Left hindlimb (tissue), 1 donor: ENCODE data around the gene C19orf73.
A peak's percentile ranks its signal among the peaks of the same experiment; 100 is the strongest.

ENCODE experiments used
- DNase-seq: peaks from one replicate; pipeline ENCODE4 v3.0.0-alpha.2; 2018

C19orf73 gene

GRCh38 chr19:49120868-49121267 is 1.9 kb upstream of the C19orf73 start:
- DNase-seq = no peak

DNA sequence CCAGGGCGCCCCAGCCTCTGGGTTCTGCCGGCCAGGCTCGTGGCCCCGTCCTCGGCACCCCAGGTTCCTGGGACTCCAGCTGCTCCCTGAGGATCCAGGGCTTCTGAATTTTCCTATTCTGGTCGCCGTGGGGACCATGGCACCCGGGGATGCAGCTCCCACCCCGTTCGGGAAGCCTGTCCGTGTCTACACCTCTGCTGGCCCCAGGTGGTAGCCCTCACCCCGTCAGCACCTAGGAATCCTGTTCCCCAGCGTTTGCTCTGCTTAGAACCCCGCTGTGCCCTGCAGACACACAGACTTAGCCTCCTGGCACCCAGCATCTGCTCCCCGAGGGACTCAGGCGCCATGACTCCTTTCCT is 1.4 kb upstream of the C19orf73 start:
- no peak for DNase-seq

GRCh38 chr19:49119411-49120324 is 725 bp upstream of the C19orf73 start, which contains the start of gene PPFIA3:
PPFIA3 (plus strand) TSS chr19:49119544; CDS start chr19:49127874, 8,330 bp downstream.
- DNase-seq = peak; percentile 65

- DNase-seq = no peak
Observed at GRCh38 chr19:49117677-49118564, 1.0 kb downstream of the C19orf73 start.

- no peak for DNase-seq
Observed at GRCh38 chr19:49116544-49116943, 2.4 kb downstream of the C19orf73 start.

DNA sequence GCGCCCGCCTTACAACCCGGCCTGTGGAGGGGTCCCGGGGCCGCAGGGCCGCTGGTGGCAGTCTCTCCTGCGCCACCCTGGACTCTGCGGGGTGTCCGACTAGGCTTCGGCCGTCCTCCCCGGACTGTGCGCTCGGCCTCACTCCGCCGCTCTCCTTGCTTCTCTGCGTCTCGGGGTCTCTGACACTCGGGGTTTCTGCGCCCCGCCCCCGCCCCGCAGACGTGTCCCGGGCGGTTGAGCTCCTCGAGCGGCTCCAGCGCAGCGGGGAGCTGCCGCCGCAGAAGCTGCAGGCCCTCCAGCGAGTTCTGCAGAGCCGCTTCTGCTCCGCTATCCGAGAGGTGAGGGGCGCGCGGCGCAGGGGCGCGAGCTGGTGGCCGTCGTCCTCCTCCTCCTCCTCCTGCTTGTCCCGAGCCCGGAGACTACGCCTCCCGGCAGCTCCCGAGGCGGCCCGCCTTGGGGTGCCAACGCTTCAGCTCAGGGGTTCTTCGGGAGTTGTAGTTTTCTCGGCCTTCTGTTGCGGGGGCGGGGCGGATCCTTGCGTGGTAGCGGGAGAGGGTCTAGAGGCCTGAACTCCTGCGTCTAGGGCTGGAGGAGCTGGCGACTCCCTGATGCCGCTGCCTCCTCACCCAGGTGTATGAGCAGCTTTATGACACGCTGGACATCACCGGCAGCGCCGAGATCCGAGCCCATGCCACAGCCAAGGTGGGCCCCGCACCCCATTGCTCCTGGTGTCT is 4.1 kb downstream of the C19orf73 start:
- DNase-seq = peak; percentile 86

GRCh38 chr19:49113762-49114629 is 4.9 kb downstream of the C19orf73 start, which contains the start of gene LIN7B:
LIN7B (plus strand) TSS chr19:49114370; CDS start chr19:49114405, 35 bp downstream.
- DNase-seq = peak; percentile 84

DNA sequence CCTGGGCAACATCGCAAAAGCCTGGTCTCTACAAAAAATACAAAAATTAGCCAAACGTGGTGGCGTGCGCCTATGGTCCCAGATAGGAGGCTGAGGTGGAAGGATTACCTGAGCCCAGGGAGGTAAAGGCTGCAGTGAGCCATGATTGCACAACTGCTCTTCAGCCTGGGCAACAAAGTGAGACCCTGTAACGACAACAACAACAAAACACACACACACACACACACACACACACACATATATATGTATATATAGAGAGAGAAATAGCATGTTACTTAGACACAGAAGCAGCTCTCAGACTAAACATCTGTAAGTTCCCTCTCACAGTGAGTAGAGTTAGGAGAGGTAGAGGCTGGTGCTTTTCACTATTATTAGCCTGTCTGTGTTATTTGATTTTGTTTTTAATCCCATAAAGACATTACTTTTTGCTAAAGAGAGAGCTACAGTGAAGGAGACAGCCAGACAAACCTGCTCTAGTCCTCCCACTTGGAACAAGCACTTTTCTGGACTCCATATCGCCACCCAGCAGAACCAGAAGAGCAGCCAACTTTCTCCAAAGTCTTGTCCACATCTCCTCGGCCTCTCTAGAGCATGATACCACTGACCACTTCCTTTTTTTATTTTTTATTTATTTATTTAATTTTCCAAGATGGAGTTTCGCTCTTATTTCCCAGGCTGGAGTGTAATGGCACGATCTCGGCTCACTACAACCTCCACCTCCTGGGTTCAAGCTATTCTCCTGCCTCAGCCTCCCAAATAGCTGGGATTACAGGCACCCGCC is 7.5 kb downstream of the C19orf73 start:
- no peak for DNase-seq

DNA sequence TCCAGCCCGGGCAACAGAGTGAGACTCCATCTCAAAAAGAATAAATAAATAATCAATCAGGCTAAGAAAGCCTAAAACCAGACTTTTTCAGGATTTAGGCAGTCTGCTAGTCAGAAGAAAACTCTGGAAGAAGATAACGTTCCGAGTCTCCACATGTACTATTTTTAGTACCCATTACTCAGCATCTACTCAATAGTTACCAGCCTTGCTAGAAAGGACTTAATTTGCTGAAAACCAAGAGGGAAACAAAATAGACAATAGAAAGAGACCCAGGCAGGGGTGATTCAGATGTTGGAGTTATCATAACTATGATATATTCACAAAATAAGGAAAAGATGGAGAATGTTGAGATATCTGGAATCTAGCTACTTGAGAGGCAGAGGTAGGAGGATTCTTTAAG is 8.4 kb downstream of the C19orf73 start:
- DNase-seq = no peak

DNA sequence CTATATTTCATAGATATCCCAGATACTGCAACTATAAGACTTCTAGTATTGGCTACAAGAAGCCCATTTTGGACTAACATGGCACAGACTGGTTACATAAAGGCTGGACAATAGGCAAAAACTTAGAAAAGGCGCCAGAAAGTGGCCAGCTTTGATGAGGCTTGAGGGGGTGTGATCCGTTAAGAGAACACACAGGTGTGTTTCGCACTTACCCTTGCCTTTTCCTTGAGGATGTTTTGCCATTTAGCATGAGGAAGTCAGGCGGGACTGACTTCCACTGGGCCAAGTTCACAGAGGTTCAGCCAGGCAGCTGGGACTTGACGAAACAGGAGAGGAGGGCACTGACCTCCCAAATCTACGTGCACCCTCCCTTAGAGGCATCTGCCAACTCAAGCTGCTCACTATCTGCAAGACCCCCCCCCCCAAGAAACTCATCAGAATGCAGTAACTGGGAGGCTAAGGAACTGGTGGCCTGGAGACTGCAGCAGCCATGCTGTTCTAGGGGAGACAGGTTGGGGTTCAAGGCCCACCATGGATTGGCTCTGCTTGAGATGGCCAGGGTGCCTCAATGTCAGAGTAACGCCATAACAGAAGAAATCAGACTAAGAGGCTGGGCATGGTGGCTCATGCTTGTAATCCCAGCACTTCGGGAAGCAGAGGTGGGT is 9.2 kb downstream of the C19orf73 start:
- DNase-seq = no peak

DNA sequence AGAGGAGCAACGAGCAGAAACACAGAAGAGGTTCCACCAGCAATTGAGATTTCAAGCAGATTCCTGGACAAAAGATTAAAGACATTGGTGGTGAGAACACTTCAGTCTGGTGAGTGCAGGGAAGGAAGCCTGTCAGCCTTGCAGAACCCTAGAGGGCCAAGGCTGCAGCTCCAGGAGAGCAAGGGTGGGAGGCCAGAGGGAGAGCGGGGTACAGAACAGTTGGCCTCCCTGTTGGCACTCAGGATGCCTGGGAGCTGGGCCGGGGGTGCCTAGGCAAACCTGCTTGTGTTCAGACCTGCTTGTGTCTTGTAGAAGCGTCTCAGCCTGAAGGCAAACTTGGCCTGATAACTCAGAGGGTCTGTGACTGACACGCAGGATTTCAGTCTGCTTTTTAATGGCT is 9.9 kb downstream of the C19orf73 start:
- no peak for DNase-seq

DNA sequence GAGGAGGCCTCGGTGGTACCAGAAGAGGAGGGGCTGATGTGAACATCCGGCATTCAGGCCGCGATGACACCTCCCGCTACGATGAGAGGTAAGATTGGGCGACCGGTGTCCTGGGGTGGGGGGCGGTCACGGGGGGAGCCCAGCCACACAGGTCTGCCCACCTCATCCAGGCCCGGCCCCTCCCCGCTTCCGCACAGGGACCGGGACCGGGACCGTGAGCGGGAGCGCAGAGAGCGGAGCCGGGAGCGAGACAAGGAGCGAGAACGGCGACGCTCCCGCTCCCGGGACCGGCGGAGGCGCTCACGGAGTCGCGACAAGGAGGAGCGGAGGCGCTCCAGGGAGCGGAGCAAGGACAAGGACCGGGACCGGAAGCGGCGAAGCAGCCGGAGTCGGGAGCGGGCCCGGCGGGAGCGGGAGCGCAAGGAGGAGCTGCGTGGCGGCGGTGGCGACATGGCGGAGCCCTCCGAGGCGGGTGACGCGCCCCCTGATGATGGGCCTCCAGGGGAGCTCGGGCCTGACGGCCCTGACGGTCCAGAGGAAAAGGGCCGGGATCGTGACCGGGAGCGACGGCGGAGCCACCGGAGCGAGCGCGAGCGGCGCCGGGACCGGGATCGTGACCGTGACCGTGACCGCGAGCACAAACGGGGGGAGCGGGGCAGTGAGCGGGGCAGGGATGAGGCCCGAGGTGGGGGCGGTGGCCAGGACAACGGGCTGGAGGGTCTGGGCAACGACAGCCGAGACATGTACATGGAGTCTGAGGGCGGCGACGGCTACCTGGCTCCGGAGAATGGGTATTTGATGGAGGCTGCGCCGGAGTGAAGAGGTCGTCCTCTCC is 11.1 kb downstream of the C19orf73 start:
- DNase-seq = no peak

DNA sequence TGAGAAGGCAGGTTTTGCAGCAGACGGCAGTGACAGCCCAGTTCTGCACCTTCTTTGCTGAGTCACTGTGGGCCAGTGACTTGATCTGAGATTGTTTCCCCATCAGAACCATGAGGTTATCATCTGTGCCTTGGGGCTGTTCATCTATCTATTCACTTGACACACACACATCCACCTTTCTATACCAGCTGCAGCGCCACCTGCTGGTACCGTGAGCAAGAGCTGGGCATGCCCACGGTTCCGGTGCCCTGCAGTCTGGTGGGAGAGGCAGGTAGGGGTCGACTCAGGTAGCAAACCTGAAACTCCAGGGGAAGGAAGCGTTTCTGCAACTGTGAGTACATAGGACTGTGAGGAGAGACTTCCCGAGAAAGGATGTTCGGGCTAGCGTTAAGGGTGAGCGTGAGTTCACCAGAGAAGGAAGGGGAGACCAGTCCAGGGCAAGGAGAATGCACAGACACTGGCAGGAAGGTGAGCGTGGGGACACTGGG is 12.3 kb downstream of the C19orf73 start:
- no peak for DNase-seq

DNA sequence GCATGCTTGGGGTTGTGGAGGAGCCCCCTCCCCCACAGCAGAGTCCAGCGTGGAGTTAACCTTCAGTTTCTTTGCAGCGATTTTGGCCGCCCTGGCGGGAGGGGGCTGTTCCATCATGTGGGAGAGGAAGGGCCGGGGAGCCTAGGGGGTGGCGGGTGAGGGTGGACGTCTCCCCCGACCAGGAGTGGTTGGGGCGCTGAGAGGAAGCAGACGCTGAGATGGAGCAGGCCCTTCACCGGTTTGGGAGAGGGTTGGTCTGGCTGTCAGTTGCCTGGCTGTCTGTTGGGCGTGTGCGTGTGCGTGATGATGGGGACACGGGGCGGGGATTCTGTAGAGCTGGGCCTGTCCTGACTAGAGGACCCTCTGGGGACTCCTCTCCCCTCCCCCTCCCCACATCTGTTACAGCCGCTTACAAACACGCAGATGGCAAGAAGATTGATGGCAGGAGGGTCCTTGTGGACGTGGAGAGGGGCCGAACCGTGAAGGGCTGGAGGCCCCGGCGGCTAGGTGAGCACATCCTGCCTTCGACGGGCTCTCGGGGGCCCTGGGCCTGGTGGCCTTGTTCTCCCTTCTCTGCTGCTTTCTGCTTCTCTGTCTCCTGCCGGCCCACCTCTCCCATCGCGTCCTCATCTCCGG is 14.6 kb downstream of the C19orf73 start:
- DNase-seq = peak; percentile 74

- DNase-seq = no peak
Observed at GRCh38 chr19:49103331-49104085, 15.4 kb downstream of the C19orf73 start.

GRCh38 chr19:49102303-49102702 is 16.6 kb downstream of the C19orf73 start:
- no peak for DNase-seq

GRCh38 chr19:49101160-49101559 is 17.8 kb downstream of the C19orf73 start:
- DNase-seq = no peak

DNA sequence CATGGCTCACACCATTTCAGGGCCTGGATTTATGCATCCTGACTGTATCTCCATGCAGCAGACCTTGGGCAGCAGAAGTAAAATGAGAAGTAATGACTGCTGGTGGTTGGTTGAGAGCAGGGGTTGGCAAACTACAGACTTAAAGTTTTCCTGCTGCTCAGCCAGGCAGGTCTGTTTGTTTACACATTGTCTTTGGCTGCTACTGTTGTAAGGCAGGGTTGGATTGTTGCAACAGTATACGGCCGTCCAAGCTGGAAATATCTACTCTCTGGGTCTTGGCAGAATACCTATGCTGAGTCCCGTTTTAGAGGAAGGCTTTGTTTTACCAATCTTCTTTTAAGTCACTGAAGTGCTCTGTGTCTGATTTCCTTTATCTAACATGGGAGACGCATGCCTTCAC is 20.1 kb downstream of the C19orf73 start:
- DNase-seq = no peak
